HK-2 (cell line): ENCODE data around the gene PAIP2.

Source experiments
- DNase-seq: peaks from one replicate; pipeline ENCODE4 v3.0.0-alpha.2; 2018; ENCODE audit not compliant: unreplicated experiment

Gene PAIP2

GRCh38 chr5:139410121-139410992, 68.7 kb downstream of the PAIP2 start:
- no peak for DNase-seq

GRCh38 chr5:139410993-139411828, 69.6 kb downstream of the PAIP2 start:
- no peak for DNase-seq

GRCh38 chr5:139413153-139413552, 71.5 kb downstream of the PAIP2 start:
- DNase-seq, result no peak

- DNase-seq, result no peak
Observed at GRCh38 chr5:139413963-139414362, 72.3 kb downstream of the PAIP2 start.

GRCh38 chr5:139414581-139415130, 73.0 kb downstream of the PAIP2 start:
- no peak for DNase-seq

- DNase-seq, result no peak
Observed at GRCh38 chr5:139415221-139415861, 73.7 kb downstream of the PAIP2 start.

GRCh38 chr5:139415869-139416268, 74.2 kb downstream of the PAIP2 start:
- DNase-seq, result no peak

GRCh38 chr5:139416651-139417050, 75.0 kb downstream of the PAIP2 start:
- no peak for DNase-seq

- DNase-seq, result no peak
Observed at GRCh38 chr5:139417214-139417613, 75.6 kb downstream of the PAIP2 start.

- no peak for DNase-seq
Observed at GRCh38 chr5:139418793-139419192, 77.1 kb downstream of the PAIP2 start.
